ENCODE data around the gene DCST2.

The DCST2 gene

DNA sequence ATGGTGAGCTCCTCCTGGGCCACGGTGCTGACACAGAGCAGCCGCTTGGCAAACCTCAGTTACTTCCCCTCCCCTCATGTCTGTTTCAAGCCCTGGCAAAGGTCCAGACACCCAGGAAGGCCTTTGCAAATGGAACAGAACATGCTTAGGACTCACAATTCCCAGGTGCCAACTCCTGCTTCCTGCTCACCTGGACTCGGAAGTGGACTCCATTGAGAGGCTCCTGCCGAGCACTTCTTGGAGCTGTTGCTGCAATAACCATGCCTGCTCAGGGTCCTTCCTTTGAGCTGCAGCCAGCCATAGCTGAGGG is 10.7 kb downstream of the DCST2 start:
- DNase-seq, result no peak

GRCh38 chr1:155022136-155022926 is 11.2 kb downstream of the DCST2 start:
- no peak for DNase-seq

DNA sequence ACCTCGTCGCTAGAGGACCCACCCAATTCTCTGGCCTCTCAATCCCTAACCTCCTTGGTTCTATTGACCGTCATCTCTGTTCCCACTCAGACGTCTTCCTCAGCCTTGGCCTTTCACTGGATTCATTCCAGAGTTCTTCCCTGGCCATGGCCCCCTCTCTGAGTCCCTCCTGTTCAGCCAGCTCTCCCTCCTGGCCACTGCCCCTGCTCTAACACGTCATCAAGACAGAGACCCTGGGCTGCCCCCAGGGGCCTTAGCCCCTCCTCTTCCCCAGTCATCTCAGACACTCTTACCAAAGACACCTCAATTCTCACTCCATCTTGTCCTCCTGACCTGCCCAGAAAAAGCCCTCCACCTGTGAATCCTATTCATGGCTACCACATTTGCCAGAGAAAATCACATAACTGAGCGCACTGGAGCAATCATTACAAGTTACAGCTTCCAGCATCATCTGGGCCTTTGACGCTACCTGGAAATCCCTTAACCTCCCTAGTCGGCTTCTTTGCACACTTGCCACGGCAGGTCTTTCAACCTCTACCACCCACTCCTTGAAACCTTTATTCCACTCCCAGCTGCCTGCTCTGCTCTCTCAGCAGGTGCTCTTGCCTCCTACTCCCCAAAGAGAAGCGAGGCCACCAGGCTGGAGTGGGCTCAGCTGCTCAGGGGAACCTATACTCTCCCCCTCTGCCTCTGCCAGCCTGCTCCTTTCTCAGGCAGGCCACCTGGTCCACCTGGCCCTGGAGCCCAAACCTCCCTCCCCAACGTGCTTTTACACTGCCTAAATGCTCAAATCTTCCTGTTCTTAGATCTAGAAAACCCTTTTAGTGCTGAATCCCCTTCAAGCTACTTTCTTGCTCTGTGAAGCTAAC is 14.0 kb downstream of the DCST2 start:
- no peak for DNase-seq

DNA sequence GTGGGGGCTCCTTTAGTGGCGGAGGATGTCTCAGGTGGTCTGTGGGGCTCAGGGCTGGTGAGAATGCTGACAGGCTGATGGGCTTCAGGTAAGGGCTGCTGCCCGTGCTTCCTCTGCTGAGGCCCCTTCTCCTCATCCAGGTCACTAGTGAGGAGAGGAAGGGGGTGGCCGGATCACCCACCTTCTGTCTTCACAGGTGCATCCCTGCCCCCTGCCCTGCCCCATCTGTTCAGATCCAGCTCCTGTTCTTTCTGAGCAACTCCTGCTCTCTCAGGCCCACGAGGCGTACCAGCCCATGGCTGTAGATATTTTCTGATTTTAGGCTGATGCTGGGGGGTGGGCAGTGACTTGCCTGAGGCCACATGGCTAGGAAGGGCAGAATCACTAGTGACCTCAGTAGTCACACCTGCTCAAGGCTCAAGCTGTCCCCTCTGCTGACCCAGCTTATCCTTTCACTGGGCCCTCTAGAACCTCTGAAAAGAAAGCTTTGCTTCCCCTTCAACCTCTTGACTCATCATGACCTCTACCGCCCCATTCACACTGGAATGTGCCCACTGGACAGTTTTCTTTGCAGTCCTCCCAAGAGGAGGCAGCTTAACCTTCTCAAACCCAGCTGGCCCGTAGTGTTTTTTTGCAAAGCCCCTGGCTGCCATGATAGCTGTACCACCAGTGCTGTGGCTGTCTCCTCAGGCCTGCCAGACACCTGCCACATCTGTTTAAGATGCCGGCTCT is 14.8 kb downstream of the DCST2 start:
- no peak for DNase-seq

GRCh38 chr1:155017946-155018316 is 15.7 kb downstream of the DCST2 start:
- no peak for DNase-seq

DNA sequence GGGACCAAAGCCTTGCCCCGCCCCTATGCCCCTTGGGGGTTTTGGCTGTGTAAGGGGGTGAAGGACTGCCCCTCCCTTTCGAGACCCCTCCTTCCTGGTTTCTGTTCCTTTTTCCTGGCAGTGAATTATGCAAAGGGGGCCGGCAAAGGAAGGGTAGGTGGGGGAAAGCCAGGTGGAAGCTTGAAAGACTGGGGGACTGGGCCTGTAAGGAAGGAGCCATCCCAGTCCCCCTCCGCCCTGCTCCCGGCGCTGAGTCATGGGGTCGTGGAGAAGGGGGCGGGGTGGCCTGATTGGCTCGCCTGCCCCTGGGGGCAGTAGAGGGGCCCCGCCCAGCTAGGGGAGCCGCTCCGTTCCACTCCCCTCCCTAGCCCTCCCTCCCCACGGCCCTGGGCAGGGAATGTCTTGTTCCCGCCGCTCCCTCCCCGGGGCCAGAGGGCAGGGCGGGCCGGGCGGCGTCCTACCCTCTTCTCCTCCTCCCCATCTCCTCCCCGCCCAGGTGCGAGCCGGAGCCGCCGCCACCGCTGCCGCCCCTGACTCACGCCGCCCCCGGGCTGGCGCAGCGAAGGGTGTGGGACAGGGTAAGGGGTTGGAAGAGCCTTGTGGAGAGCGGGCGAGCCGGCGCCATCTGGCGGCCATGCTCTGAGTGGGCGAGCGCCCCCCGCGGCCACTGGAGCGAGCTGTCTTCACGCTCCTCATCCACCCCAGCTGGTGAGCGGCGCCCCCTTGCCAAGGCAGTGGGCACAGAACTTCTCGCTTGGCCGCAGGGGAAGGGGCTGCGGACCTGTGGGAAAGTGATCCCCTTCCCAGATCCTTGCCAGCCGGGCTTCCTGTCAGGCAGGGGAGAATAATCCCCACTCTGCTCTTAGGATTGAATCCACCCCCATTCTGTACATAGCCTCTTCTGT is 16.3 kb downstream of the DCST2 start:
- peak; percentile 84 for DNase-seq

- no peak for DNase-seq
Measured at GRCh38 chr1:155016231-155016831, 17.2 kb downstream of the DCST2 start.

- no peak for DNase-seq
Measured at GRCh38 chr1:155015527-155016230, 17.9 kb downstream of the DCST2 start.

- DNase-seq, result no peak
Measured at GRCh38 chr1:155014709-155015508, 18.7 kb downstream of the DCST2 start.

- DNase-seq, result no peak
Measured at GRCh38 chr1:155013632-155014031, 19.9 kb downstream of the DCST2 start.

DNA sequence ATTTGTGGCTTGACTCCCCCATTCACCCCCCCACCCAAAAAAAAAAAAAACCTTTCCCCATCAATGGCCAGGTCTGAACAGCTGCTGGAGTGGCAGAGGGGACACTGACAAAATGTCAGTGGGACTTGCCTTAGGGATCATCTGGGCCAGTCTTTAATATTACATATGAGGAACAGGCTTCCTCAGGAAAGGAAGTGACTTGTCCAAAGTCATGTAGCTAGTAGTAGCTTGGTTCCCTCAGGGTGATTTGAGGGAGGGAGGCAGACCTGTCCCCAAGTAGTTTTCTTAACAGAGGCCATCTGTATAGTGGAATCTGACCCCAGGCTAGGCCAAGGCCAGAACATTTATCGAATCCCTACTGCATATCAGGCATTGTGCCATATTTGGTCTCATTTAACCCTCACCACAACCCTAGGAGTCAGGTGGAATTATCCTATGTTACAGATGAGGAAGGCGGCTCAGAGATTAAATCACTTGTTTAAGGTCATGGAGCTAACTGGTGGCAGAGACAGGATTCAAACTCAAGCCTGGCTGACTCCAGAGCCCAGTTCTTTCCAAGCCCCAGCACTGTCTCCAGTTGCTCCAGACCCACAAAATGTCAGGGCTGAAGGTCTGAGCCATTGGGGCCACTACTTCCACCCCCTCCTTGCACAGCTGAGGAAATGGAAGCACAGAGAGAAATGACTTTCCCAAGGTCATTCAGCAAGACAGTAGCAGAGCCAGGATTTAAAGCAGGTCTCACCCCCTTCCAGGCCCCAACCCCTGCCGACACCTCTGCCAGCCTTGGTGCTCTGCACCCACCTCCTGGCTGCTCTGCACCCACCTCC is 20.6 kb downstream of the DCST2 start:
- DNase-seq, result no peak

DNA sequence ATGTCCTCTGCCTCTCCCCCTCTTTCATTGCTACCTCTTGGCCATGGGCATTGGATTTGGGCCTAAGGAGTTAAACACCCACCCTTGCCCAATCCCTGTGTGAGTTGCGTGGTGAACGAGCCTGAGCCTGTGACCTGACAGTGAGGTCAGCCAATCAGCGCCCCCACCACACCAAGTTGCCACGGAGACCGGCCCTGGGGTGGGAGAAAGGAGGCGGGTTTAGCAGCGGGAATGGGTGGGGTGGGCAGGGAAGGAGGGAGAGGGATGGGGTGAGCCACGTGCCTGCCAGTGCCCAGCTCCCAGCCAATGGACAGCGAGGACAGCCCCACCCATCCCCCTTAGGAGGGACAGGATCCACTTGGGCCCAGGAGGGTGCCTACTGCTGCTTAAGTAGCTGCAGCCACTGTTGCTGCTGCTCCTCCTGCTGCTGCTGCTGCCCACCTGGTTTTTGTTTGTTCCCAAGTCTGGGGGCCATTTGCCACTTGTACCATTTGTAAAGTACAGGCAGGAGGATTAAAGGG is 21.5 kb downstream of the DCST2 start:
- DNase-seq, result no peak

DNA sequence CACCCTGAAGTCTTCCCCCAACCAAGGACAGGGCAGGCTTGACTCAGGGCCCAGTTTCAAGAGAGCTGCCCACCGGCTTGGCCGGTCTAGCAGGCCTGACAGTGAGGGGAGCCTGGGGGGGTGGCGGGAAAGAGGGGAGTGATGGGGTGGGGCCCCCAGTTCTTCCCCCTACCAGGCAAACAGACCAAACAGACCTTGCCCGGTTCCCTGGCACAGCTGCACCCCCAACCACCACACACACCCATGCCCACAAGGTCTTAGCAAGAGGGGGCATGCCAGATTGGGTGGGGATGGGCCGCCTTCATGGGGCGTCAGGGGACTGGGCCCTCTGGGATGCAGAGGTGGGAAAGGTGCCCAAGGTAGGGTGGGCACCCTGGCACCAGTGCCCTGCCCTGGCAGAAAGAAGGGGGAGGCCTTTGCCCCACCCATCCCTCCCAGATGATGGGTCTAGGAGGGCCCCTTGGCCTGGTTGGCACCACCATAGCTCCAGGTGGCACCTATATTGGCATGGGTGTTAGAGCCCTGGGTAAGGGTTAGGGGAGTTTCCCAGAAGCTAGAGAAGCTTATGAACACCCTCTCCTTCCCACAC is 22.1 kb downstream of the DCST2 start:
- no peak for DNase-seq

DNA sequence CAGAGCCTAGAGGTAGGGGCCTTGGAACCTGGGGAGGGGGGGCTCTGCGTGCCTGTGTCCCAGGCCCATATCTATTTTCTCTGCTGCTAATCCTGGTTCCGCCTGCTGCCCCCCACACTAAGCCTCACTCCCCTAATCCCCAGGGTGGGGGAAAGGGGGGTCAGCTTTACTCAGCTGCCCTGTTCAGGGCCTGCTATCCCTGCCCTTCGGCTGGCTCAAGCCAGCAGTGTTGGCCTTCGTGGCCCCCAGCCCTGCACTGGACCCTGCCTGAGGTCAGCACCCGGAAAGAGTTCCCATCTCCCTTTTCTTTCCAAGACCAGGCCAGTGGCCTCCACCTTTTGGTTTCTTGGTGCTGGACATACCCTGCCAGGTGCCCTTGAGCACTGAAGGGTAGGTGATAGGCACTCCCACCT is 22.6 kb downstream of the DCST2 start:
- no peak for DNase-seq

DNA sequence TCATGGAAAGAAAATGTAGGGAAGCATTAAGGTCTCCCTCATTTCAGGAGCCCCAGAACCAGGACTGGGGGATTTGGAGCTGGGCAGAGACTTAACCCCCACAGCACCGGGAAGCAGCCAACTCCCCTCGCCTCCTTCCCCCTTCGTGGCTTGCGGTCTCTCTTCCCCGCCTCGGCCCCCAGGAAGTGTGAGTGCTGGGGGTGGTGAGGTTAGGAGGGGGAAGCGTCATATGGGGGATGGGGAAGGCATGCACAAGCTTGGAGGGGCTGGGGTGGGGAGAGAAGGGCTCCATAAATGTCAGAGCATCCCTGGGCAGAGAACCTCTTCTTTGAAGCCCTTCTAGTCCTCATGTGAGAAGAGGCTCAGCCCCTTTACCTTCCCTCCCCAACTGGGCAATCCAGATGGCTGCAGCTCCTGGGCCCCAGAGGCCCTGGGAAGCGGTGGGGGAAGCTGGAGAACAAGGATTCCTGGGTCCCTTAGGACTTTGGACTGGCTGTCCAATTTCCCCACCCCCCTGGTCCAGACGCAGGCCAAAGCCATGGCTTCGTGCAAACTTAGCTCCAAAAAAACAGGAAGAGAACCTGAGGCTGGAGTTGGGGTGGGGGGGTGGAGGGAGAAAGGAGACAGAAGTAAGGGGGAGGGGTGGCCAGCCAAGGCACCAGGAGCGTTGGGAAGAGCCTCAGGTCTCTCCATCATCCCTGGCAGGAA is 23.2 kb downstream of the DCST2 start:
- no peak for DNase-seq

- no peak for DNase-seq
Measured at GRCh38 chr1:155009742-155010141, 23.8 kb downstream of the DCST2 start.

GRCh38 chr1:155009221-155009711 is 24.3 kb downstream of the DCST2 start:
- no peak for DNase-seq

All from NCI-H1048 (cell line).